ENCODE measurements around the gene PEX14.
"Not testable (repeated sequence)": the region's sequence is repeated elsewhere in the genome, so short reads cannot be mapped to it uniquely, and the experiment has no call there.

DNA sequence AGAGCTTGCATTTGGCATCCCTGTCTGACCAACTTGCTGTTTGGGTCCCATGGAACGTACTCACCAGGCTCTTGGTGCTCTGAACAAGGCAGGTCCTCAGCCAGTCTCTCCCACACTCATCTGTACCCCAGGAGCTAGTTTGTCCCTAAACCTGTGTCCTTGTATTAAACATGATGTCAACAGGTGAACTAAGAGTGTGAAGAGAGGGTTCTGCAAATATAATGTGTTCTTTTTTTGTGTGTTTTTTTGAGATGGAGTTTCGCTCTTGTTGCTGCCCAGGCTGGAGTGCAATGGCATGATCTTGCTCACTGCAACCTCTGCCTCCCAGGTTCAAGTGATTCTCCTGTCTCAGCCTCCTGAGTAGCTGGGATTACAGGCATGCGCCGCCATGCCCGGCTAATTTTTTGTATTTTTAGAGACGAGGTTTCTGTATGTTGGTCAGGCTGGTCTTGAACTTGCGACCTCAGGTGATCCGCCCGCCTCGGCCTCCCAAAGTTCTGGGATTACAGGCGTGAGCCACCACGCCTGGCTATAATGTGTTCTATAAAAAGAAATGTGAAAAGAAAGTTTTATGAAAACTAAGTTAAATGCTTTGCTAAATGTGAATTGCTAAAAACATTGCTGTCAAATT, 31.4 kb downstream of the PEX14 start:
- TF ChIP-seq POLR2A (IDR thresholded peaks at IDR 0.05; ENCODE audit: low read depth, low read length); FOXK2 (IDR thresholded peaks at IDR 0.05): not testable (repeated sequence)
